Prostate gland (tissue), 2 donors: Measurements from ENCODE around the gene GRK2.

ENCODE experiments used
- CTCF ChIP-seq, 4 experiments: fragments of 200-600 bp in 2 of 4; fragments of 450-650 bp in 2 of 4; sonication (generic) in 2 of 4; IDR thresholded peaks; 1 replicate in 3 of 4; 2 replicates in 1 of 4; pipeline ENCODE4 v1.5.1; 2016 to 2019; ENCODE audit warnings: antibody characterized with exemption in 4 of 4, mild to moderate bottlenecking in 2 of 4, moderate library complexity in 2 of 4
- POLR2A ChIP-seq: fragments of 450-650 bp; IDR thresholded peaks from one replicate; pipeline ENCODE4 v1.6.1; 2016; ENCODE audit warnings: antibody characterized with exemption, mild to moderate bottlenecking
- POLR2AphosphoS5 ChIP-seq: sonication (generic); formaldehyde crosslinking; IDR thresholded peaks from one replicate; pipeline ENCODE4 v1.6.1; 2017; ENCODE audit warnings: antibody characterized with exemption

- peak; percentile 50 for TF ChIP-seq POLR2AphosphoS5
- TF ChIP-seq CTCF (IDR thresholded peaks at IDR 0.05): no peak
- TF ChIP-seq POLR2A: peak; percentile 65
Measured at GRCh38 chr11:67301951-67302516, 35.8 kb downstream of the GRK2 start.
